K562 (cell line): ENCODE results near the gene FAM131C. TPM values are rescaled to one million over a fixed set of nuclear protein-coding genes. Genes with fewer than 3 reads are reported as not detected.

Experiments used
- E2F3 ChIP-seq: fragments of 250-450 bp; sonication (Bioruptor Pico); IDR thresholded peaks from 2 replicates; pipeline ENCODE4 v1.4.0; 2020; ENCODE audit warnings: mild to moderate bottlenecking
- E2F6 ChIP-seq, 2 experiments: IDR thresholded peaks; 2 replicates each; pipeline ENCODE4 v1.6.1; 2011; ENCODE audit warnings: borderline replicate concordance in 1 of 2, control low read depth in 1 of 2, low read depth in 1 of 2, low read length in 1 of 2, mild to moderate bottlenecking in 1 of 2, mixed read lengths in 1 of 2, moderate library complexity in 1 of 2; ENCODE audit not compliant: insufficient read depth in 1 of 2, insufficient read length in 1 of 2, poor library complexity in 1 of 2, severe bottlenecking in 1 of 2; ENCODE audit errors: extremely low read depth in 1 of 2
- GTF3C2 ChIP-seq: IDR thresholded peaks from 3 replicates; pipeline ENCODE4 v1.6.1; 2011; ENCODE audit warnings: borderline replicate concordance, mild to moderate bottlenecking, moderate library complexity; ENCODE audit not compliant: insufficient read length; ENCODE audit errors: extremely low read depth
- LEF1 ChIP-seq: fragments of 450-650 bp; IDR thresholded peaks from 2 replicates; pipeline ENCODE4 v1.6.1; 2016; ENCODE audit warnings: mild to moderate bottlenecking
- PKNOX1 ChIP-seq: fragments of 450-650 bp; IDR thresholded peaks from 2 replicates; pipeline ENCODE4 v1.6.1; 2016
- PTRF ChIP-seq: fragments of 450-650 bp; IDR thresholded peaks from 2 replicates; pipeline ENCODE4 v1.6.1; 2016; ENCODE audit warnings: mild to moderate bottlenecking, missing genetic modification characterization, missing compliant biosample characterization
- STAT6 ChIP-seq: sonication (generic); formaldehyde crosslinking; IDR thresholded peaks from 2 replicates; pipeline ENCODE4 v1.8.1; 2023; ENCODE audit warnings: mild to moderate bottlenecking, missing genetic modification reagents
- YY1 ChIP-seq, 3 experiments: IDR thresholded peaks; 2 replicates each; pipeline ENCODE4 v1.6.1; 2011; ENCODE audit warnings: low read length in 2 of 3, mild to moderate bottlenecking in 2 of 3, moderate library complexity in 2 of 3, borderline replicate concordance in 1 of 3, control low read depth in 1 of 3, low read depth in 1 of 3; ENCODE audit not compliant: insufficient read depth in 3 of 3, insufficient replicate concordance in 2 of 3, control insufficient read depth in 1 of 3, insufficient read length in 1 of 3; ENCODE audit errors: extremely low read depth in 1 of 3
- ZNF121 ChIP-seq: sonication (generic); formaldehyde crosslinking; conservative IDR thresholded peaks from 2 replicates; pipeline ENCODE4 v1.8.0; 2022; ENCODE audit warnings: missing genetic modification reagents
- ZNF175 ChIP-seq: fragments of 200-800 bp; sonication (Bioruptor generic); IDR thresholded peaks from 2 replicates; pipeline ENCODE4 v1.6.1; 2016; ENCODE audit warnings: low read depth, mild to moderate bottlenecking, missing genetic modification characterization, missing compliant biosample characterization
- ZNF311 ChIP-seq: fragments of 250-450 bp; sonication (Bioruptor Pico); IDR thresholded peaks from 2 replicates; pipeline ENCODE4 v1.4.0; 2020; ENCODE audit warnings: mild to moderate bottlenecking, moderate library complexity
- ZNF609 ChIP-seq: sonication (generic); formaldehyde crosslinking; IDR thresholded peaks from 2 replicates; pipeline ENCODE4 v1.8.1; 2023; ENCODE audit warnings: missing genetic modification reagents, mild to moderate bottlenecking, borderline replicate concordance
- polyA plus RNA-seq, 8 experiments: library from polyadenylated mRNA; depleted of rRNA in 4 of 8; stranded (reverse) in 5 of 8; unstranded in 3 of 8; fragments of >200 nt; fragmentation: Nextera tagmentation in 2 of 8; fragmentation: Illumina TruSeq in 1 of 8; extraction: Ambion mirVana in 2 of 8; extraction: Trizol in 1 of 8; gene quantifications; 2 replicates each; pipeline versions ENCODE4 v1.2.1 to v1.2.3, GENCODE V29; 2011 to 2014; ENCODE audit warnings: inconsistent platforms in 1 of 8, missing spikeins in 1 of 8
- total RNA-seq, 7 experiments: library from RNA; depleted of rRNA in 6 of 7; stranded (reverse); fragments of >200 nt in 6 of 7; fragmentation: Illumina TruSeq in 2 of 7; extraction: Trizol in 2 of 7; gene quantifications; 2 replicates each; pipeline versions ENCODE4 v1.2.1 to v1.2.3, GENCODE V29; 2011 to 2021; ENCODE audit warnings: low replicate concordance in 1 of 7

FAM131C gene
- total and polyA plus RNA-seq, 9 of the 15 experiments (the other 6 are each of a cell fraction or from before 2014, with no cell fraction given) = 0.10 to 0.29 (median 0.16) TPM; not detected in 6

GRCh38 chr1:16032388-16033102, 40.9 kb downstream of the FAM131C start (continued):
- no peak for TF ChIP-seq E2F6 (IDR thresholded peaks at IDR 0.05; ENCODE audit: borderline replicate concordance in 1 of 2, extremely low read depth in 1 of 2, insufficient read depth in 1 of 2, insufficient read length in 1 of 2, low read depth in 1 of 2, low read length in 1 of 2, poor library complexity in 1 of 2, severe bottlenecking in 1 of 2)
- TF ChIP-seq ZNF121 (CRISPR knock-in tag) = no peak
- peak; percentile 64 for TF ChIP-seq PKNOX1
- TF ChIP-seq ZNF311 (CRISPR knock-in tag) = no peak
- no peak for TF ChIP-seq PTRF (tag)
- TF ChIP-seq GTF3C2 = no peak
- TF ChIP-seq LEF1 = no peak
- TF ChIP-seq STAT6 = no peak; the same call in 1 of the 2 replicates
- TF ChIP-seq YY1 (IDR thresholded peaks at IDR 0.05; ENCODE audit: borderline replicate concordance in 1 of 3, control insufficient read depth in 1 of 3, extremely low read depth in 1 of 3, insufficient read depth in 3 of 3, insufficient read length in 1 of 3, insufficient replicate concordance in 2 of 3, low read depth in 1 of 3, low read length in 2 of 3) = peak in 1 of 3 experiments; percentile 69
- no peak for TF ChIP-seq ZNF609
- TF ChIP-seq ZNF175 (CRISPR knock-in tag) = no peak
- TF ChIP-seq E2F3 (CRISPR knock-in tag) = no peak
